Stimulated activated CD8-positive, alpha-beta memory T cell treated with anti-CD3 and anti-CD28 coated beads, Interleukin-4, amount 100 ng/mL, for 48 hours (primary cell): ENCODE data around the gene NDUFS7.

Experiments used
- DNase-seq: peaks from one replicate; pipeline ENCODE4 v3.0.0-alpha.2; 2020

NDUFS7 gene

GRCh38 chr19:1383312-1384084 is at the start of gene NDUFS7:
NDUFS7 (plus strand) TSS chr19:1383907; CDS start chr19:1383927, 20 bp downstream.
- peak; percentile 98 for DNase-seq

- DNase-seq = no peak
Measured at GRCh38 chr19:1336079-1336684, 47.5 kb upstream of the NDUFS7 start.

DNA sequence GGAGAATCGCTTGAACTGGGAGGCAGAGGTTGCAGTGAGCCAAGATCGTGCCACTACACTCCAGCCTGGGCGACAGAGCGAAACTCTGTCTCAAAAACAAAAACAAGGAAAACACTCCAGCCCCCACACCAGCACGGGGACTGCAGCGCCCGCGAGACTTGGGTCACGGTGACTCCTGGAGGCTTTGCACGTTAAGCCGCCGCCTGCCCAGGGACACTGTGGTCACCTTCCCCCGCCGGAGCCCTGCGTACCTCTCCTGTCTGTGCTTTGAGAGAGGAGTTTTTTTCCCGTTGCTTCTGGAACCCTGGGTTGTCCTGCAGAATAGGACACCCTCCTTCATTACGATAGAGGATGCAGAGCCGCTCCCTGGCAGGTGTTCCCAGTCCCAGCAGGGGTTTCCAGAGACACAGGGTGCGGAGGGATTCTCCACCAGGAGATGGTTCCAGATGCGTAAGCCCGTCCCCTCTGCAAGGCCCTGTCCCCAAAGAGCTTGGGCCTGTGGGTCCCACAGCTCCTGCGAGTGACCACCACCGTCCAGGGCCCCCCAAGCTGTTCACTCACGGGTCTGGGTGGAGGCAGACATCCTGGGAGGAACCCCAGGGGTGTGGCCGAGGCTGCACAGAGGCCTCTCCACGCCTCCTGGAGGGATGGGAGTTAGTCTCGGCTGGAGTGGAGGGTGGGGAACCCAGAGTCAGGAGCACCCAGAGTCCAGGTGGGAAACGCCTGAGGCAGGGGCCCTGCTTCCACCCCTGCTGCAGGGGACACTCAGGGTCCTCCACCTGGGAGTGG is 42.8 kb upstream of the NDUFS7 start:
- no peak for DNase-seq

GRCh38 chr19:1343041-1343440 is 40.7 kb upstream of the NDUFS7 start:
- DNase-seq = no peak

GRCh38 chr19:1349211-1349610 is 34.5 kb upstream of the NDUFS7 start:
- DNase-seq = no peak

DNA sequence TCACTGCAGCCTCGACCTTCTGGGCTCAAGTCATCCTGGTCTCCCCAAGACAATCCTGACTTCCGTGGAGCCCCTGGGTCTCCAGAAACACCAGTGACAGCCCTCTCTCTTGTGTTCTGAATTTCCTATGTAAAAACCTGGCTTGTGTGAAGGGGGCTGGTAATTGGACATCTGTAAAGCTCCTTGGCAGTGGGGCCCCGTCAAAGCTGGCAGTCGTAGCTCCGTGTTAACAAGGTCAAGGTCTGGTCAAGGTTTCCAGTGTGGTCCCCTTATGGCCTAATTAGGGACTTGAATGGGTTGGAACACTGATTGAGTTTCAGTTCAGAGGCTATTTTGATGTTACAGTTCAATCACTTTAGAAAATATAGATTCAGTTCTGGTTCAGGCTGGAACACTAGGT is 32.8 kb upstream of the NDUFS7 start:
- DNase-seq = no peak

DNA sequence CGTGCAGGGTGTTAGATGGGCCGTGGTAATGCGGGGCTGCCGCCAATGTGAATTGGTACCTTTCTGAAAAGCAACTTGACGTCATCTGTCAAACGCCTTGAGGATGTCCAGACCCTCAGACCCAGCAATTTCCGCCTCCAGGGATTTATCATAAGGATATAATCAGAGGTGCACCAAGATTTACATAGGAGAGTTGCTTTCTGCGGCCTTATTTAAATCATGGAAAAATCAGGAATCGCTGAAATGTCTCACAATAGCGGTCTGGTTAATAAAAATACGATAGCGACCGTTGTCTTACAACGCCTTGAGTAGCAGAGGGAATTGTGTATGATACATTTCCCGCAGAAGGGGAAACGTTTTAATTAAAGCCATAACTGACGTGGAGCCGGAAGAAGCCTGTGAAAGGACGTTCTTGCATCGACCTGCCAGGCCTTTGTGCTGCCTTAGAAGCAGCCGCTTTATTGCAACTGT is 32.3 kb upstream of the NDUFS7 start:
- DNase-seq = no peak

DNA sequence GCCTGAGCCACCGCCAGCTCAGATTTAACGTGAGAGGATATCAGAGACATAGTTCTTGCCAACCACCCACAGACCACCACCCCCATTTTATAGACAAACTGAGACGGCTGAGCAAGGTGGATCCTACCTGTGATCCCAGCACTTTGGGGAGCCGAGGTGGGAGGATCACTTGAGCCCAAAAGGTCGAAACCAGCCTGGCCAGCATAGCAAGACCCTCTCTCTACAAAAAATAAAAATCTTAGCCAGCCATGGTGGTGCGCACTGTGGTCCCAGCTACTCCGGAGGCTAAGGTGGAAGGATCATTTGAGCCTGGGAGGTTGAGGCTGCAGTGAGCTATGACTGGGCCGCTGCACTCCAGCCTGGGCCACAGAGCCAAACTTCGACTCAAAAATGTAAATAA is 30.6 kb upstream of the NDUFS7 start:
- no peak for DNase-seq

DNA sequence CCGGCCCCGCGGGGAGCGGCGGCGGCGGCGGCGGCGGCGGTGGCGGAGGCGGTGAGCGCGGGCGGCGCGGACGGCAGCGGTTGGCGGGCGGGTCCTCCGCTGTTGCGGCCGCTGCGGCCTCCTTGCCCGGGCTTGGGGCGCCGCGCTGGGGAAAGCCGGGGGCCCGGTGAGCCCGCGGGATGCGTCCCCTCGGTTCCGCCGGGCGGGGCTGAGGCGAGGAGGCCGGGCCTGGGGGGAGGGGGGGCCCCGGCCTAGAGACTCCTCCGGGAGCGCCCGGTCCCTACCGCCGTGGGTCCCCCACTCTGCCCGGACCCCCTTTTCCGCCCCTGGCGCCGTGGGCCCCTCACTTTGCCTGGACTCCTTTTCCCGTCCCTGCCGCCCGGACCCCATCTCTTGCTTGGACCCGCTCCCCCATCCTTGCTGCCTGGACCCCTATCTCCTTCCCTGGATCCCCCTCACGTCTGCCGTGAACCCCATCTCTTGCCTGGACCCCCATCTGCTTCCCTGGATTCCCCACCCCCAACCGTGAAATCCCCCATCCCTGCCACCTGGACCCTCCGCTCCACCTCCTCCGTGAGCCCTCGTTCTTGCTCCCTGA is 28.6 kb upstream of the NDUFS7 start:
- DNase-seq = no peak

- DNase-seq = peak; percentile 40
Measured at GRCh38 chr19:1355568-1356507, 27.9 kb upstream of the NDUFS7 start.

- no peak for DNase-seq
Measured at GRCh38 chr19:1356508-1356865, 27.2 kb upstream of the NDUFS7 start.

- DNase-seq = no peak
Measured at GRCh38 chr19:1357531-1358109, 26.1 kb upstream of the NDUFS7 start.

GRCh38 chr19:1360126-1360817 is 23.4 kb upstream of the NDUFS7 start:
- no peak for DNase-seq

DNA sequence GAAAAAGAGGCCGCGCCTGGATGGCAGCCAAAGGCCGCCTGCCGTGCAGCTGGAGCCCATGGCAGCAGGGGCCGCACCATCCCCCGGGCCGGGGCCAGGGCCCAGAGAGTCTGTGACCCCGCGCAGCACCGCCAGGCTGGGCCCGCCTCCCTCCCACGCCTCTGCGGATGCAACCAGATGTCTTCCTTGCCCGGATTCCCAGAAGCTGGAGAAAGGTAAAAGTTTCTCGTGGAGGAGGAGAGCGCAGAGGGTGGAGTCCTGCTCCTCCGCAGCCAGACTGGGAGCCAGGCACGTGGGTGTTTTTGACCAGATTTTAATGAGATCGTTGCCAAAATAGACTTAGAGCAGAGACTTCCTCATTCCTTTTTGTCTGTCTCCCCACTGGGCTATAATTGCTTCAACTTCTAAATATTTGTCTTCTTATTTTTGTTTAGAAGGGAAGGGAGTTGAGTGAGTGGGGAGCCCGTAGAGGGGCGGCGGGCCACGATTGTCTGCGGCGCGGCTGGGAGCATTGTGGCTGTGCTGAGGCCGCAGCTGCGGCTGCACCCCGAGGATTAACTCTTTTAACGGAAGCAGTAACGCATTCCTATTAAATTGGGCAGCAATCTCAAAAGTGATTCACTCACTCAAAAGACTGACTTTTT is 22.8 kb upstream of the NDUFS7 start:
- DNase-seq = no peak

- DNase-seq = no peak
Measured at GRCh38 chr19:1361601-1362386, 21.9 kb upstream of the NDUFS7 start.

DNA sequence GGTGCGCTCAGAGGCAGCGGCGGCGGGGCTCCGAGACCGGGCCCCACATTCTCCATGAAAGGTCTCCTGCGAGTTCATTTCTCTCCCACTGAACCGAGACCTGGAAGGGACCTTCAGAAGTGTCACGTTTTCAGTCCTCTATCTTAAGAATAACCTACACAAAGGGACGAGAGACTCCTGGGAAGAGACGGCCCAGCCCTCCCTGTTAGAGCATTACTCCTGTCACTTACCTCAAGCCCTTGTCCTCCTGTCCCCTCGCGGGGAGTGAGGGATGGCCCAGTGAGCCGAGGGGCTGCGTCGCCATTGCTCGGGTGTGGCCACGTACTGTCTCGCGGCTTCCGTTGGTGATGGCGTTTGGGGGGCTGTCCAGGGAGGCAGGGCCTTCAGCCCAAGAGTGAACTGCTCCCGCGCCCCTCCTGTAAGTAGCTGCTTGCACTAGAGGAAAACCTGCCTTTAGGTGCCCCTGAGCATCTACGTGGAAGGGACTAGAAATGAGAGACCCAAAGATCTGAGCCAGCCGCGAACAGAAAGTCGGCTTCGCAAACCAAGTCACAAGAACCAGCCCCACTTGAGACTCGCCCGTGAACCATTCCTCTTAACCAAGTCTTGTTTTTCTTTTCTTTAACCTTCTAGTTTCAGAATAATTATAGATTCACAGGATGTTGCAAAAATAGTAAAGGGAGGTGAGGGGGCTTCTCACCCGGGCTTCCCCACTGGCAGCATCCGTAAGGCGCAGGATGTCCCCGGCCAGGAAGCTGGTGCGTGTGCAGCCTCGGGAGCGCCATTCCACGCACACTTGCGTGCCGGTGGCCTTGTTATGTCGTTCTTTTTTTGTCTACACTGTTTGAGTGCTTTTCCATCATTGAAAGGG is 21.1 kb upstream of the NDUFS7 start:
- no peak for DNase-seq

- DNase-seq = peak; percentile 38
Measured at GRCh38 chr19:1363599-1363998, 20.1 kb upstream of the NDUFS7 start.

- peak; percentile 50 for DNase-seq
Measured at GRCh38 chr19:1364070-1364704, 19.5 kb upstream of the NDUFS7 start.
